Fibroblast of pulmonary artery (primary cell): Measurements from ENCODE around the gene DRAXIN.
A peak's percentile ranks its signal among the peaks of the same experiment; 100 is the strongest.

ENCODE experiments used
- DNase-seq: peaks from one replicate; pipeline ENCODE4 v3.0.0-alpha.2; 2010; ENCODE audit warnings: low read depth
- H3K4me3 ChIP-seq: replicated peaks from 2 replicates; pipeline ENCODE4 v1.5.1; 2011; ENCODE audit warnings: low read depth, mild to moderate bottlenecking, control low read depth, low read length, moderate library complexity
- CTCF ChIP-seq: IDR thresholded peaks from 2 replicates; pipeline ENCODE4 v1.5.1; 2011; ENCODE audit warnings: mild to moderate bottlenecking, control low read depth, low read length, inconsistent platforms; ENCODE audit errors: missing control alignments

DRAXIN gene

GRCh38 chr1:11685210-11685752, 6.2 kb upstream of the DRAXIN start:
- TF ChIP-seq CTCF: no peak
- H3K4me3 ChIP-seq: no peak overlapping the region
- no peak for DNase-seq

- no peak for TF ChIP-seq CTCF
- DNase-seq: no peak
- no peak overlapping the region for H3K4me3 ChIP-seq
Observed at GRCh38 chr1:11688506-11688905, 3.0 kb upstream of the DRAXIN start.

- no peak for TF ChIP-seq CTCF
- H3K4me3 ChIP-seq: no peak overlapping the region
- DNase-seq: no peak
Observed at GRCh38 chr1:11690397-11691301, 861 bp upstream of the DRAXIN start.

- no peak for DNase-seq
- no peak overlapping the region for H3K4me3 ChIP-seq
- no peak for TF ChIP-seq CTCF
Observed at GRCh38 chr1:11691928-11692711, 610 bp downstream of the DRAXIN start.

GRCh38 chr1:11693024-11693590, 1.6 kb downstream of the DRAXIN start:
- peak; percentile 62 for DNase-seq
- TF ChIP-seq CTCF: no peak
- H3K4me3 ChIP-seq: no peak overlapping the region

GRCh38 chr1:11693917-11694316, 2.4 kb downstream of the DRAXIN start:
- TF ChIP-seq CTCF: no peak
- H3K4me3 ChIP-seq: no peak overlapping the region
- DNase-seq: no peak
